BLaER1 treated with 17β-estradiol and CSF1 and Interleukin-3, amounts not matched to agents 10 nM and 100 nM (cell line): ENCODE data around the gene EXOC6B.

Experiments used
- H3K27ac ChIP-seq, 11 experiments: shearing (Covaris generic); formaldehyde crosslinking; 2 replicates each; pipeline ENCODE4 v1.8.1; 2022
- H3K27me3 ChIP-seq, 11 experiments: shearing (Covaris generic); formaldehyde crosslinking; 2 replicates each; pipeline ENCODE4 v1.8.1; 2022
- H3K36me3 ChIP-seq, 11 experiments: shearing (Covaris generic); formaldehyde crosslinking; 2 replicates each; pipeline ENCODE4 v1.8.1; 2022
- H3K4me1 ChIP-seq, 10 experiments: shearing (Covaris generic); formaldehyde crosslinking; 2 replicates each; pipeline ENCODE4 v1.8.1; 2022
- H3K4me2 ChIP-seq, 11 experiments: shearing (Covaris generic); formaldehyde crosslinking; 2 replicates each; pipeline ENCODE4 v1.8.1; 2022
- H3K4me3 ChIP-seq, 10 experiments: shearing (Covaris generic); formaldehyde crosslinking; 2 replicates each; pipeline ENCODE4 v1.8.1; 2022
- H3K9ac ChIP-seq, 11 experiments: shearing (Covaris generic); formaldehyde crosslinking; 2 replicates each; pipeline ENCODE4 v1.8.1; 2022
- H3K9me3 ChIP-seq, 11 experiments: shearing (Covaris generic); formaldehyde crosslinking; replicated peaks in 1 of 11; 2 replicates each; pipeline ENCODE4 v1.8.1; 2022
- H4K20me1 ChIP-seq, 11 experiments: shearing (Covaris generic); formaldehyde crosslinking; 2 replicates each; pipeline ENCODE4 v1.8.1; 2022
- Cebpa-rat ChIP-seq, 11 experiments: shearing (Covaris generic); IDR thresholded peaks; 2 replicates each; pipeline ENCODE4 v1.8.1; 2022

The EXOC6B gene

GRCh38 chr2:72825257-72826155 is at the start of gene EXOC6B:
Gene EXOC6B, minus strand, starts transcription at chr2:72826033.
- H3K27me3 ChIP-seq: no peaks in the 10 kb centered on the region
- peaks cover 0 to 12% (median 9%) of the 10 kb centered on the region in 10 experiments; a peak in 12 of 20 replicates for H3K4me1 ChIP-seq
- H4K20me1 ChIP-seq: no peaks in the 10 kb centered on the region
- H3K36me3 ChIP-seq: no peaks in the 10 kb centered on the region
- peaks cover 0 to 5% (median 0%) of the 10 kb centered on the region in 11 experiments; a peak in 1 of 22 replicates for H3K9me3 ChIP-seq
- TF ChIP-seq Cebpa-rat (IDR thresholded peaks at IDR 0.05): no peak
- peak within 1 kb of the TSS; percentile 63 to 79 (median 70) for H3K4me3 ChIP-seq
- H3K4me2 ChIP-seq: peak within 1 kb of the TSS; percentile 59 to 82 (median 71)
- H3K27ac ChIP-seq: peak within 1 kb of the TSS in 8 of 11 experiments; percentile 24 to 63 (median 54); a peak in 13 of 22 replicates
- H3K9ac ChIP-seq: peak within 1 kb of the TSS; percentile 59 to 82 (median 75)

- H3K4me1 ChIP-seq: no peaks in the 10 kb centered on the region
- H3K27me3 ChIP-seq: no peaks in the 10 kb centered on the region
- no peak for TF ChIP-seq Cebpa-rat (IDR thresholded peaks at IDR 0.05)
Observed at GRCh38 chr2:72871880-72872279, 46.0 kb upstream of the EXOC6B start.

GRCh38 chr2:72871060-72871459 is 45.2 kb upstream of the EXOC6B start:
- H3K27me3 ChIP-seq: no peaks in the 10 kb centered on the region

More at GRCh38 chr2:72871880-72872279, 46.0 kb upstream of the EXOC6B start:
- Histone ChIP-seq H3K4me2 (no peak overlapping the region), H4K20me1 (no peaks in the 10 kb centered on the region), H3K9ac (no peak overlapping the region), H3K9me3 (peaks cover 0 to 8% (median 7%) of the 10 kb centered on the region in 11 experiments; a peak in 7 of 22 replicates), H3K4me3 (no peak overlapping the region), H3K36me3 (no peaks in the 10 kb centered on the region), H3K27ac (no peak overlapping the region)

GRCh38 chr2:72864500-72864899 is 38.7 kb upstream of the EXOC6B start:
- no peak overlapping the region for H3K4me2 ChIP-seq
- peaks cover 4 to 14% (median 12%) of the 10 kb centered on the region in 10 experiments; a peak in 17 of 20 replicates for H3K4me1 ChIP-seq
- H3K36me3 ChIP-seq: no peaks in the 10 kb centered on the region
- no peak for TF ChIP-seq Cebpa-rat (IDR thresholded peaks at IDR 0.05)
- 0 out of 22 replicates have a peak, but pooled peaks cover 0 to 4% (median 0%) of the 10 kb centered on the region in 11 experiments for H3K27me3 ChIP-seq
- no peak overlapping the region for H3K27ac ChIP-seq
- no peaks in the 10 kb centered on the region for H3K9me3 ChIP-seq
- H3K9ac ChIP-seq: no peak overlapping the region
- H3K4me3 ChIP-seq: no peak overlapping the region
- no peaks in the 10 kb centered on the region; a peak in 1 of 22 replicates for H4K20me1 ChIP-seq

More at GRCh38 chr2:72871060-72871459, 45.2 kb upstream of the EXOC6B start:
- peaks cover 0 to 8% (median 7%) of the 10 kb centered on the region in 11 experiments; a peak in 7 of 22 replicates for H3K9me3 ChIP-seq
- H3K4me1 ChIP-seq: no peaks in the 10 kb centered on the region
- no peak for TF ChIP-seq Cebpa-rat (IDR thresholded peaks at IDR 0.05)
- H3K36me3 ChIP-seq: no peaks in the 10 kb centered on the region
- H4K20me1 ChIP-seq: no peaks in the 10 kb centered on the region
- no peak overlapping the region for H3K9ac ChIP-seq
- no peak overlapping the region for H3K4me3 ChIP-seq
- no peak overlapping the region for H3K27ac ChIP-seq
- no peak overlapping the region for H3K4me2 ChIP-seq

GRCh38 chr2:72863046-72863445 is 37.2 kb upstream of the EXOC6B start:
- H3K27ac ChIP-seq: no peak overlapping the region
- H4K20me1 ChIP-seq: no peaks in the 10 kb centered on the region; a peak in 1 of 22 replicates
- 0 out of 20 replicates have a peak overlapping the region, but pooled peaks of 2 of the 10 experiments have one; percentile 27 to 50 for H3K4me3 ChIP-seq
- H3K4me2 ChIP-seq: peak overlapping the region; percentile 44 to 94 (median 68)
- H3K36me3 ChIP-seq: no peaks in the 10 kb centered on the region
- 0 out of 22 replicates have a peak, but pooled peaks cover 0 to 4% (median 0%) of the 10 kb centered on the region in 11 experiments for H3K27me3 ChIP-seq
- no peaks in the 10 kb centered on the region for H3K9me3 ChIP-seq
- no peak overlapping the region for H3K9ac ChIP-seq
- peaks cover 4 to 14% (median 12%) of the 10 kb centered on the region in 10 experiments; a peak in 17 of 20 replicates for H3K4me1 ChIP-seq
- no peak for TF ChIP-seq Cebpa-rat (IDR thresholded peaks at IDR 0.05)

GRCh38 chr2:72862239-72862988 is 36.6 kb upstream of the EXOC6B start:
- Histone ChIP-seq H3K27me3 (0 out of 22 replicates have a peak, but pooled peaks cover 0 to 4% (median 0%) of the 10 kb centered on the region in 11 experiments), H3K9me3 (no peaks in the 10 kb centered on the region), H3K36me3 (no peaks in the 10 kb centered on the region), H4K20me1 (no peaks in the 10 kb centered on the region; a peak in 1 of 22 replicates), H3K4me1 (peaks cover 4 to 14% (median 12%) of the 10 kb centered on the region in 10 experiments; a peak in 17 of 20 replicates), H3K4me3 (peak overlapping the region in 5 of 10 experiments; percentile 8 to 50 (median 27); a peak in 6 of 20 replicates), H3K4me2 (peak overlapping the region; percentile 44 to 94 (median 68)), H3K27ac (no peak overlapping the region), H3K9ac (no peak overlapping the region)
- no peak for TF ChIP-seq Cebpa-rat (IDR thresholded peaks at IDR 0.05)

- Histone ChIP-seq H3K9me3 (no peaks in the 10 kb centered on the region), H3K27ac (no peak overlapping the region)
- TF ChIP-seq Cebpa-rat (IDR thresholded peaks at IDR 0.05): no peak
Observed at GRCh38 chr2:72859831-72860262, 34.0 kb upstream of the EXOC6B start.

GRCh38 chr2:72851333-72851732 is 25.5 kb upstream of the EXOC6B start:
- H3K9ac ChIP-seq: no peak overlapping the region
- H4K20me1 ChIP-seq: no peaks in the 10 kb centered on the region
- no peaks in the 10 kb centered on the region for H3K36me3 ChIP-seq
- no peak for TF ChIP-seq Cebpa-rat (IDR thresholded peaks at IDR 0.05)
- no peaks in the 10 kb centered on the region for H3K27me3 ChIP-seq
- H3K9me3 ChIP-seq: no peaks in the 10 kb centered on the region
- H3K27ac ChIP-seq: no peak overlapping the region
- H3K4me2 ChIP-seq: no peak overlapping the region
- H3K4me1 ChIP-seq: peaks cover 0 to 11% (median 0%) of the 10 kb centered on the region in 10 experiments; a peak in 2 of 20 replicates
- no peak overlapping the region for H3K4me3 ChIP-seq

More at GRCh38 chr2:72859831-72860262, 34.0 kb upstream of the EXOC6B start:
- Histone ChIP-seq H3K4me1 (peaks cover 4 to 18% (median 12%) of the 10 kb centered on the region in 10 experiments; a peak in 17 of 20 replicates), H3K4me3 (no peak overlapping the region), H4K20me1 (no peaks in the 10 kb centered on the region; a peak in 1 of 22 replicates), H3K4me2 (no peak overlapping the region), H3K9ac (no peak overlapping the region), H3K27me3 (0 out of 22 replicates have a peak, but pooled peaks cover 0 to 4% (median 0%) of the 10 kb centered on the region in 11 experiments), H3K36me3 (no peaks in the 10 kb centered on the region)
